CD14-positive monocyte (primary cell): ENCODE data around the gene FGFR2. TPM values are rescaled to one million over a fixed set of nuclear protein-coding genes. Genes with fewer than 3 reads are reported as not detected.

ENCODE experiments used
- DNase-seq, 3 donors: peaks; one replicate each; pipeline ENCODE4 v3.0.0-alpha.2; 2011 to 2022
- H2AFZ ChIP-seq: 2 replicates; pipeline ENCODE4 v1.6.0; 2012; ENCODE audit warnings: mild to moderate bottlenecking, low read depth, low read length, inconsistent platforms; ENCODE audit not compliant: insufficient read depth, poor library complexity, severe bottlenecking
- H3K27ac ChIP-seq, 2 donors: 1 replicate in 1 of 2; 2 replicates in 1 of 2; pipeline ENCODE4 v1.5.1; 2012 to 2013; ENCODE audit warnings: low read length in 2 of 2, control low read depth in 1 of 2, inconsistent platforms in 1 of 2, low read depth in 1 of 2, mild to moderate bottlenecking in 1 of 2
- H3K27me3 ChIP-seq, 2 donors: one replicate each; pipeline versions ENCODE4 v1.6.0 to v1.6.1; 2011 to 2013; ENCODE audit warnings: low read length in 2 of 2; ENCODE audit not compliant: control insufficient read depth in 2 of 2, insufficient read depth in 2 of 2
- H3K36me3 ChIP-seq, 2 donors: replicated peaks in 1 of 2; 1 replicate in 1 of 2; 2 replicates in 1 of 2; pipeline versions ENCODE4 v1.5.1 to v1.6.1; 2012 to 2013; ENCODE audit warnings: low read length in 2 of 2, control low read depth in 1 of 2, inconsistent platforms in 1 of 2, mild to moderate bottlenecking in 1 of 2; ENCODE audit not compliant: insufficient read depth in 2 of 2, control insufficient read depth in 1 of 2
- H3K4me1 ChIP-seq, 2 donors: 1 replicate in 1 of 2; 2 replicates in 1 of 2; pipeline versions ENCODE4 v1.5.1 to v1.6.1; 2012 to 2013; ENCODE audit warnings: low read length in 2 of 2, control low read depth in 1 of 2, inconsistent platforms in 1 of 2, mild to moderate bottlenecking in 1 of 2, moderate library complexity in 1 of 2; ENCODE audit not compliant: insufficient read depth in 2 of 2, control insufficient read depth in 1 of 2
- H3K4me2 ChIP-seq: replicated peaks from 2 replicates; pipeline ENCODE3; 2012; ENCODE audit warnings: low read length, moderate library complexity, mild to moderate bottlenecking; ENCODE audit not compliant: poor library complexity, severe bottlenecking; ENCODE audit errors: extremely low read depth
- H3K4me3 ChIP-seq, 3 experiments: fragments of 200-600 bp in 1 of 3; sonication (generic) in 1 of 3; replicated peaks in 1 of 3; 1 replicate in 2 of 3; 2 replicates in 1 of 3; pipeline ENCODE4 v1.5.1; 2011 to 2013; ENCODE audit warnings: low read length in 3 of 3, mild to moderate bottlenecking in 3 of 3, control low read depth in 2 of 3, low read depth in 2 of 3, inconsistent platforms in 1 of 3, moderate library complexity in 1 of 3
- H3K79me2 ChIP-seq: 2 replicates; pipeline ENCODE4 v1.6.0; 2012; ENCODE audit warnings: mild to moderate bottlenecking, control low read depth, inconsistent platforms, low read length, moderate library complexity; ENCODE audit not compliant: insufficient read depth
- H3K9ac ChIP-seq: 2 replicates; pipeline ENCODE4 v1.6.0; 2017; ENCODE audit warnings: low read length, mild to moderate bottlenecking; ENCODE audit not compliant: insufficient read depth, poor library complexity, severe bottlenecking
- H3K9me3 ChIP-seq, 2 donors: replicated peaks in 1 of 2; 1 replicate in 1 of 2; 2 replicates in 1 of 2; pipeline versions ENCODE4 v1.5.1 to v1.6.1; 2012 to 2013; ENCODE audit warnings: low read length in 2 of 2, control low read depth in 1 of 2; ENCODE audit not compliant: control insufficient read depth in 1 of 2, insufficient read depth in 1 of 2
- H4K20me1 ChIP-seq: 2 replicates; pipeline ENCODE4 v1.6.0; 2012; ENCODE audit warnings: mild to moderate bottlenecking, low read length, control low read depth, moderate library complexity; ENCODE audit not compliant: insufficient read depth
- H3K27ac Mint-ChIP-seq, 7 donors: one replicate each; pipeline ENCODE4 v1.8.0; 2020; ENCODE audit warnings: mild to moderate bottlenecking in 7 of 7, mixed read lengths in 7 of 7, moderate library complexity in 6 of 7, inconsistent platforms in 2 of 7
- H3K27me3 Mint-ChIP-seq, 3 donors: one replicate each; pipeline ENCODE4 v1.8.0; 2021 to 2022; ENCODE audit warnings: low read depth in 3 of 3, mild to moderate bottlenecking in 3 of 3, mixed read lengths in 3 of 3, moderate library complexity in 3 of 3, inconsistent platforms in 1 of 3
- H3K36me3 Mint-ChIP-seq, 2 donors: one replicate each; pipeline ENCODE4 v1.8.0; 2020; ENCODE audit warnings: mixed read lengths in 2 of 2, inconsistent platforms in 1 of 2, mild to moderate bottlenecking in 1 of 2
- H3K4me1 Mint-ChIP-seq: one replicate; pipeline ENCODE4 v1.8.0; 2020; ENCODE audit warnings: mild to moderate bottlenecking, mixed read lengths
- H3K4me3 Mint-ChIP-seq, 2 donors: one replicate each; pipeline ENCODE4 v1.8.0; 2020; ENCODE audit warnings: mild to moderate bottlenecking in 2 of 2, mixed read lengths in 2 of 2, moderate library complexity in 1 of 2
- H3K9me3 Mint-ChIP-seq, 7 donors: one replicate each; pipeline ENCODE4 v1.8.0; 2020 to 2022; ENCODE audit warnings: mixed read lengths in 7 of 7, mild to moderate bottlenecking in 6 of 7, moderate library complexity in 6 of 7, inconsistent platforms in 2 of 7
- CTCF ChIP-seq: fragments of 200-600 bp; IDR thresholded peaks from one replicate; pipeline ENCODE4 v1.8.0; 2022; ENCODE audit warnings: antibody characterized with exemption, mild to moderate bottlenecking
- WGBS: methylation state at CpG from one replicate; pipeline ENCODE4 v1.1.5; 2013; ENCODE audit warnings: missing lambda C conversion rate; ENCODE audit not compliant: insufficient coverage; 5-methylcytosine and 5-hydroxymethylcytosine counted together
- intact Hi-C, 2 donors: fragments of 100-400 bp; cut with micrococcal nuclease; formaldehyde crosslinking; loops; one replicate each; pipeline versions ENCODE4 v1.15.0 to v1.15.1; 2023
- polyA plus RNA-seq, 3 donors: library from polyadenylated mRNA; depleted of rRNA in 1 of 3; unstranded in 2 of 3; stranded (reverse) in 1 of 3; fragments of 300-500 nt in 2 of 3; fragments of >200 nt in 1 of 3; fragmentation: Illumina TruSeq in 2 of 3; gene quantifications; 1 replicate in 2 of 3; 2 replicates in 1 of 3; pipeline ENCODE4 v1.2.3, GENCODE V29; 2012 to 2021

Gene FGFR2
- polyA plus RNA-seq, 3 donors: not detected

GRCh38 chr10:121485436-121486139 is 112.7 kb downstream of the FGFR2 start:
- H3K36me3 Mint-ChIP-seq: no peaks in the 10 kb centered on the region
- H3K27ac Mint-ChIP-seq: no peak overlapping the region
- H3K27ac ChIP-seq: no peak overlapping the region
- WGBS: 95% methylated on average over 10 of the region's 12 CpGs
- H3K4me3 ChIP-seq: no peak overlapping the region
- H2AFZ ChIP-seq: no peak overlapping the region
- H3K4me1 Mint-ChIP-seq: no peaks in the 10 kb centered on the region
- no peak overlapping the region for H3K4me2 ChIP-seq
- peaks cover 1 to 17% (median 4%) of the 10 kb centered on the region in 3 donors for H3K27me3 Mint-ChIP-seq
- H3K4me1 ChIP-seq: no peaks in the 10 kb centered on the region
- no peaks in the 10 kb centered on the region for H3K9me3 ChIP-seq
- H3K9ac ChIP-seq: no peak overlapping the region
- no peaks in the 10 kb centered on the region for H3K79me2 ChIP-seq
- H3K4me3 Mint-ChIP-seq: no peak overlapping the region
- H3K36me3 ChIP-seq: no peaks in the 10 kb centered on the region
- intact Hi-C loops: no loop called here
- no peak for DNase-seq
- H3K27me3 ChIP-seq: no peaks in the 10 kb centered on the region
- H3K9me3 Mint-ChIP-seq: peaks cover 0 to 4% (median 2%) of the 10 kb centered on the region in 7 donors
- TF ChIP-seq CTCF: no peak
- no peaks in the 10 kb centered on the region for H4K20me1 ChIP-seq

GRCh38 chr10:121484816-121485215 is 113.4 kb downstream of the FGFR2 start:
- no peak for DNase-seq
- H3K27ac ChIP-seq: no peak overlapping the region
- intact Hi-C loops: no loop called here
- H3K9me3 ChIP-seq: no peaks in the 10 kb centered on the region
- Mint-ChIP-seq H3K27ac (no peak overlapping the region), H3K4me1 (no peaks in the 10 kb centered on the region), H3K9me3 (peaks cover 0 to 4% (median 2%) of the 10 kb centered on the region in 7 donors), H3K36me3 (no peaks in the 10 kb centered on the region), H3K27me3 (peaks cover 1 to 20% (median 1%) of the 10 kb centered on the region in 3 donors), H3K4me3 (no peak overlapping the region)
- no peaks in the 10 kb centered on the region for H3K4me1 ChIP-seq
- H3K36me3 ChIP-seq: no peaks in the 10 kb centered on the region
- no peak overlapping the region for H3K4me3 ChIP-seq
- no peak overlapping the region for H2AFZ ChIP-seq
- no peak for TF ChIP-seq CTCF
- H3K79me2 ChIP-seq: no peaks in the 10 kb centered on the region
- no peak overlapping the region for H3K9ac ChIP-seq
- H3K27me3 ChIP-seq: no peaks in the 10 kb centered on the region
- H4K20me1 ChIP-seq: no peaks in the 10 kb centered on the region
- 38% methylated on average over 13 of the region's 13 CpGs for WGBS
- H3K4me2 ChIP-seq: no peak overlapping the region
